Measurements from ENCODE around the gene SERPINB6. TPM values are rescaled to one million over a fixed set of nuclear protein-coding genes. Genes with fewer than 3 reads are reported as not detected.
"Not testable (repeated sequence)": the region's sequence is repeated elsewhere in the genome, so short reads cannot be mapped to it uniquely, and the experiment has no call there.

SERPINB6 gene
- total RNA-seq, 1 experiment from 2014 or later: 34.8 TPM

DNA sequence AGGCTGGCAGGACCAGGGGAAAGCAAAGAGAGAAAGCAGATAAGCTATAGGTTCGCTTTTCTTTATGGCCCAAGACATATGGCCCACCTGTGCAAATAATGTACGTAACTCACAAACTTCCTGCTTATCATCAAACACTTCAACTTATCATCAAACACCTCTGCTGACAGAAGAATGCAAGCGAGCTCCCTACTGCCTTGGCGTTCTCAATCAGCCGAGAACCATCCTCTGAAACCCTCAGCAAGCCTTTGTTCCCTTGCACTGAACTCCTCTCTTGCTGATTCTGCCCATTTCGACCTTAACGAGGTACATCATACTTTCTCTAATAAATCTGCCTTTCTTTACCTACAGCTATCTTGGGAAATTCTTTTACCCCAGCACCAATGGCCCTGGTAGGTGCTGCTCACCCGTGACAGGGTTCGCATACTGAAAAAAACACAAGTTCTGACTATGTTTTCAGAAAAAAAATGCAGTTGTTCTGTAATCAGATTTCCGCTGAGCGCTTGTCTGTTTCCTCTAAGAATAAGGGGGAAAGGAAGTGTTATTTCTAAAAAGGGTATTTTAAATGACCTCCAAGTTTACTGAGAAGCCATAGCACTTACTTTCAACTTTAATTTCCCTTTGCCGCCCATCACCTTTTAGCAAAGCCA lies 28.3 kb downstream of the SERPINB6 start:
- DNase-seq (ENCODE audit: low spot score): no peak
- POLR2A ChIA-PET (ENCODE audit: low non-redundant PET): no interaction called here

GRCh38 chr6:2942116-2942515 lies 29.3 kb downstream of the SERPINB6 start:
- H3K27ac ChIP-seq (ENCODE audit: low read depth, low read length, poor library complexity, severe bottlenecking); CTCF ChIA-PET; H3K36me3 ChIP-seq (ENCODE audit: insufficient read depth, low read length, poor library complexity, severe bottlenecking); DNase-seq (ENCODE audit: low spot score); H3K4me3 ChIP-seq (ENCODE audit: low read depth, low read length, poor library complexity, severe bottlenecking); H3K4me1 ChIP-seq (ENCODE audit: insufficient read depth, low read length, poor library complexity, severe bottlenecking); POLR2A ChIA-PET (ENCODE audit: low non-redundant PET); H3K27me3 ChIP-seq (replicated peaks; ENCODE audit: insufficient read depth, low read depth, low read length, poor library complexity); intact Hi-C loops (cut with micrococcal nuclease; ENCODE audit: unreplicated experiment); BruUV-seq (replicated peaks); H3K9me3 ChIP-seq (ENCODE audit: low read depth, low read length, poor library complexity, severe bottlenecking): not testable (repeated sequence)

More for the DNA sequence above, 28.3 kb downstream of the SERPINB6 start:
- no peaks in the 10 kb centered on the region for H3K36me3 ChIP-seq (ENCODE audit: insufficient read depth, low read length, poor library complexity, severe bottlenecking)
- H3K9me3 ChIP-seq (ENCODE audit: low read depth, low read length, poor library complexity, severe bottlenecking): no peaks in the 10 kb centered on the region
- no TSS peak for BruUV-seq (replicated peaks)
- no peaks in the 10 kb centered on the region for H3K27me3 ChIP-seq (replicated peaks; ENCODE audit: insufficient read depth, low read depth, low read length, poor library complexity)
- H3K4me1 ChIP-seq (ENCODE audit: insufficient read depth, low read length, poor library complexity, severe bottlenecking): no peaks in the 10 kb centered on the region
- H3K27ac ChIP-seq (ENCODE audit: low read depth, low read length, poor library complexity, severe bottlenecking): no peak overlapping the region
- CTCF ChIA-PET: interaction anchor here (1.7 kb wide), 1 partner anchor 9 kb away, joined by 6 read pairs; no protein-coding TSS in a partner anchor
- TF ChIP-seq, protein P1, sequence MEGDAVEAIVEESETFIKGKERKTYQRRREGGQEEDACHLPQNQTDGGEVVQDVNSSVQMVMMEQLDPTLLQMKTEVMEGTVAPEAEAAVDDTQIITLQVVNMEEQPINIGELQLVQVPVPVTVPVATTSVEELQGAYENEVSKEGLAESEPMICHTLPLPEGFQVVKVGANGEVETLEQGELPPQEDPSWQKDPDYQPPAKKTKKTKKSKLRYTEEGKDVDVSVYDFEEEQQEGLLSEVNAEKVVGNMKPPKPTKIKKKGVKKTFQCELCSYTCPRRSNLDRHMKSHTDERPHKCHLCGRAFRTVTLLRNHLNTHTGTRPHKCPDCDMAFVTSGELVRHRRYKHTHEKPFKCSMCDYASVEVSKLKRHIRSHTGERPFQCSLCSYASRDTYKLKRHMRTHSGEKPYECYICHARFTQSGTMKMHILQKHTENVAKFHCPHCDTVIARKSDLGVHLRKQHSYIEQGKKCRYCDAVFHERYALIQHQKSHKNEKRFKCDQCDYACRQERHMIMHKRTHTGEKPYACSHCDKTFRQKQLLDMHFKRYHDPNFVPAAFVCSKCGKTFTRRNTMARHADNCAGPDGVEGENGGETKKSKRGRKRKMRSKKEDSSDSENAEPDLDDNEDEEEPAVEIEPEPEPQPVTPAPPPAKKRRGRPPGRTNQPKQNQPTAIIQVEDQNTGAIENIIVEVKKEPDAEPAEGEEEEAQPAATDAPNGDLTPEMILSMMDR (conservative IDR thresholded peaks at IDR 0.05; ENCODE audit: low read depth, low read length): no peak
- TF ChIP-seq EZH2 (IDR thresholded peaks at IDR 0.05; ENCODE audit: borderline replicate concordance, low read depth, low read length, poor library complexity, severe bottlenecking): no peak
- intact Hi-C loops (cut with micrococcal nuclease; ENCODE audit: unreplicated experiment): no loop called here
- H3K4me3 ChIP-seq (ENCODE audit: low read depth, low read length, poor library complexity, severe bottlenecking): no peak overlapping the region

DNA sequence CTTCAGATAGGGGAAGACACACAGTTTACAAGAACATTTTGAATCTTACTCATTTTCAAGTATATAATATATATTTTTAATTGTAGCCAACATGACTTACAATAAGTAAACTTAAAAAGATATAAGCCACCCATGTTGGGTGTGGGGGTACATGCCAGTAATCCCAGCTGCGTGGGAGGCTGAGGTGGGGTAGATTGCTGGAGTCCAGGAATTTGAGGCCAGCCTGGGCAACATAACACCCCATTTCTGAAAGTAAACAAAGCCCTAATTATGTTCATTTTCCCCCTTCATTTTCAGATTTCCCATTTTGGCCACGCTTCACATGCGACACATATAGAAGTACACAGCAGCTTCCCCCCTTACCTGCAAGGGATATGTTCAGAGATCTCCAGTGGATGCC lies 30.5 kb downstream of the SERPINB6 start:
- H3K4me1 ChIP-seq (ENCODE audit: insufficient read depth, low read length, poor library complexity, severe bottlenecking): no peaks in the 10 kb centered on the region
- ChIA-PET POLR2A (ENCODE audit: low non-redundant PET) (no interaction called here), CTCF (no interaction called here)
- no peaks in the 10 kb centered on the region for H3K27me3 ChIP-seq (replicated peaks; ENCODE audit: insufficient read depth, low read depth, low read length, poor library complexity)
- intact Hi-C loops (cut with micrococcal nuclease; ENCODE audit: unreplicated experiment): no loop called here
- no peak overlapping the region for H3K4me3 ChIP-seq (ENCODE audit: low read depth, low read length, poor library complexity, severe bottlenecking)
- H3K9me3 ChIP-seq (ENCODE audit: low read depth, low read length, poor library complexity, severe bottlenecking): no peaks in the 10 kb centered on the region
- BruUV-seq (replicated peaks): no TSS peak
- no peak overlapping the region for H3K27ac ChIP-seq (ENCODE audit: low read depth, low read length, poor library complexity, severe bottlenecking)
- TF ChIP-seq, protein P1 (conservative IDR thresholded peaks at IDR 0.05; ENCODE audit: low read depth, low read length): no peak
- no peak for TF ChIP-seq EZH2 (IDR thresholded peaks at IDR 0.05; ENCODE audit: borderline replicate concordance, low read depth, low read length, poor library complexity, severe bottlenecking)
- H3K36me3 ChIP-seq (ENCODE audit: insufficient read depth, low read length, poor library complexity, severe bottlenecking): no peaks in the 10 kb centered on the region
- no peak for DNase-seq (ENCODE audit: low spot score)

Measured in A673 (cell line).